Adrenal gland (tissue), 5 donors: Measurements from ENCODE around the gene USP17L27.
"Not testable (repeated sequence)": the region's sequence is repeated elsewhere in the genome, so short reads cannot be mapped to it uniquely, and the experiment has no call there.

Source experiments
- POLR2A ChIP-seq, 2 donors: fragments of 450-650 bp; IDR thresholded peaks; one replicate each; pipeline ENCODE4 v1.6.1; 2017; ENCODE audit warnings: antibody characterized with exemption in 2 of 2, mild to moderate bottlenecking in 2 of 2, moderate library complexity in 1 of 2
- TF ChIP-seq, protein P1 (sequence below), 6 experiments: fragments of 450-650 bp in 4 of 6; fragments of 200-600 bp in 2 of 6; sonication (generic) in 1 of 6; IDR thresholded peaks; 1 replicate in 5 of 6; 2 replicates in 1 of 6; pipeline versions ENCODE4 v1.5.1 to v1.8.0; 2016 to 2021; ENCODE audit warnings: antibody characterized with exemption in 6 of 6, mild to moderate bottlenecking in 2 of 6, moderate library complexity in 1 of 6
- donor health status: DM: no; HTN: no; CAD: no.

DNA sequence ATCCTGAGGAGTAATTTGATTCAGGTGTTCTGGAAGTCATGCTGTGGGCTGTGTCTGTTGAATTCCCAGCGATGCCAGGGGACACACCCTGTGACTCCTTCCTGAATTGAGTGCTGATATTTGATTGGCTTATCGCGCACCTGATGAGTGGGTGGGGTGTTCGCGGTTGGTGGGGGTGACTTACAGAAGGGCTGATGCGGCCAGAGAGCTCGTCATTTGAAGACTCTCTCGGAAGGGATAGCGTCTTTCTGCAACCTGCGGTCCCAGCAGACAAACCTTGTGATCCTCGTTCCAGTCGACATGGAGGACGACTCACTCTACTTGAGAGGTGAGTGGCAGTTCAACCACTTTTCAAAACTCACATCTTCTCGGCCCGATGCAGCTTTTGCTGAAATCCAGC, 19.1 kb upstream of the USP17L27 start, which contains the start of gene USP17L24:
- TF ChIP-seq, protein P1, sequence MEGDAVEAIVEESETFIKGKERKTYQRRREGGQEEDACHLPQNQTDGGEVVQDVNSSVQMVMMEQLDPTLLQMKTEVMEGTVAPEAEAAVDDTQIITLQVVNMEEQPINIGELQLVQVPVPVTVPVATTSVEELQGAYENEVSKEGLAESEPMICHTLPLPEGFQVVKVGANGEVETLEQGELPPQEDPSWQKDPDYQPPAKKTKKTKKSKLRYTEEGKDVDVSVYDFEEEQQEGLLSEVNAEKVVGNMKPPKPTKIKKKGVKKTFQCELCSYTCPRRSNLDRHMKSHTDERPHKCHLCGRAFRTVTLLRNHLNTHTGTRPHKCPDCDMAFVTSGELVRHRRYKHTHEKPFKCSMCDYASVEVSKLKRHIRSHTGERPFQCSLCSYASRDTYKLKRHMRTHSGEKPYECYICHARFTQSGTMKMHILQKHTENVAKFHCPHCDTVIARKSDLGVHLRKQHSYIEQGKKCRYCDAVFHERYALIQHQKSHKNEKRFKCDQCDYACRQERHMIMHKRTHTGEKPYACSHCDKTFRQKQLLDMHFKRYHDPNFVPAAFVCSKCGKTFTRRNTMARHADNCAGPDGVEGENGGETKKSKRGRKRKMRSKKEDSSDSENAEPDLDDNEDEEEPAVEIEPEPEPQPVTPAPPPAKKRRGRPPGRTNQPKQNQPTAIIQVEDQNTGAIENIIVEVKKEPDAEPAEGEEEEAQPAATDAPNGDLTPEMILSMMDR (IDR thresholded peaks at IDR 0.05), result not testable (repeated sequence)
- TF ChIP-seq POLR2A (IDR thresholded peaks at IDR 0.05), result not testable (repeated sequence)
